ENCODE data around the gene DPYSL5. TPM values are rescaled to one million over a fixed set of nuclear protein-coding genes. Genes with fewer than 3 reads are reported as not detected.

The DPYSL5 gene
- total RNA-seq, 2 experiments from 2014 or later: not detected

- Histone ChIP-seq H3K9me3 (ENCODE audit: control insufficient read depth in 1 of 2, insufficient read depth in 1 of 2, low read length in 2 of 2) (no peaks in the 10 kb centered on the region), H3K4me3 (ENCODE audit: low read length) (no peak overlapping the region), H3K36me3 (ENCODE audit: insufficient read depth, low read length) (no peaks in the 10 kb centered on the region), H3K4me1 (ENCODE audit: insufficient read depth, low read length) (no peaks in the 10 kb centered on the region), H3K27ac (ENCODE audit: low read depth in 1 of 2, low read length in 2 of 2) (no peak overlapping the region), H3K27me3 (ENCODE audit: control insufficient read depth in 1 of 2, insufficient read depth in 2 of 2, low read length in 2 of 2) (peaks cover 8 to 18% of the 10 kb centered on the region in 2 experiments)
- no peaks in the 10 kb centered on the region for H3K4me1 Mint-ChIP-seq (ENCODE audit: low read depth)
- DNase-seq (peak in 1 of 14 experiments; percentile 7), ATAC-seq (ENCODE audit: poor library complexity) (peak; percentile 51)
- TF ChIP-seq CTCF (IDR thresholded peaks at IDR 0.05): no peak
- CTCF ChIA-PET: no interaction called here
- peaks cover 66% of the 10 kb centered on the region for H3K27me3 Mint-ChIP-seq
- POLR2A ChIA-PET: no interaction called here
- intact Hi-C loops (cut with DNase I, micrococcal nuclease): no loop called here
- H3K27ac Mint-ChIP-seq: no peak overlapping the region
- no peak overlapping the region for H3K4me3 Mint-ChIP-seq
- H3K36me3 Mint-ChIP-seq (ENCODE audit: low read depth): no peaks in the 10 kb centered on the region
- H3K9me3 Mint-ChIP-seq: no peaks in the 10 kb centered on the region
Observed at GRCh38 chr2:26838121-26838906, 9.6 kb upstream of the DPYSL5 start.

- intact Hi-C loops (cut with DNase I, micrococcal nuclease): loop anchor here in 1 of 2 experiments (10.0 kb wide), 1 partner anchor 444 kb away; the partner anchor contains the start of gene TRIM54
- Mint-ChIP-seq H3K27ac (no peak overlapping the region), H3K27me3 (peaks cover 79% of the 10 kb centered on the region), H3K4me1 (ENCODE audit: low read depth) (peaks cover 3% of the 10 kb centered on the region), H3K36me3 (ENCODE audit: low read depth) (no peaks in the 10 kb centered on the region), H3K4me3 (no peak overlapping the region), H3K9me3 (no peaks in the 10 kb centered on the region)
- ATAC-seq (ENCODE audit: poor library complexity) (no peak), DNase-seq (peak in 1 of 14 experiments; percentile 7)
- no peaks in the 10 kb centered on the region for H3K36me3 ChIP-seq (ENCODE audit: insufficient read depth, low read length)
- no peak overlapping the region for H3K27ac ChIP-seq (ENCODE audit: low read depth in 1 of 2, low read length in 2 of 2)
- ChIA-PET POLR2A (no interaction called here), CTCF (no interaction called here)
- H3K9me3 ChIP-seq (ENCODE audit: control insufficient read depth in 1 of 2, insufficient read depth in 1 of 2, low read length in 2 of 2): no peaks in the 10 kb centered on the region
- no peak overlapping the region for H3K4me3 ChIP-seq (ENCODE audit: low read length)
- H3K4me1 ChIP-seq (ENCODE audit: insufficient read depth, low read length): no peaks in the 10 kb centered on the region
- no peak for TF ChIP-seq CTCF (IDR thresholded peaks at IDR 0.05)
- H3K27me3 ChIP-seq (ENCODE audit: control insufficient read depth in 1 of 2, insufficient read depth in 2 of 2, low read length in 2 of 2): peaks cover 15 to 28% of the 10 kb centered on the region in 2 experiments
Observed at GRCh38 chr2:26840937-26841610, 6.9 kb upstream of the DPYSL5 start.

GRCh38 chr2:26843041-26843440 lies 4.9 kb upstream of the DPYSL5 start:
- no peak overlapping the region for H3K4me3 Mint-ChIP-seq
- peaks cover 15% of the 10 kb centered on the region for H3K4me1 ChIP-seq (ENCODE audit: insufficient read depth, low read length)
- H3K27me3 ChIP-seq (ENCODE audit: control insufficient read depth in 1 of 2, insufficient read depth in 2 of 2, low read length in 2 of 2): peaks cover 27 to 47% of the 10 kb centered on the region in 2 experiments
- H3K27ac ChIP-seq (ENCODE audit: low read depth in 1 of 2, low read length in 2 of 2): no peak overlapping the region
- intact Hi-C loops (cut with DNase I, micrococcal nuclease): loop anchor here in 1 of 2 experiments (10.0 kb wide), 1 partner anchor 442 kb away; the partner anchor contains the start of gene TRIM54
- no peak for DNase-seq
- H3K9me3 ChIP-seq (ENCODE audit: control insufficient read depth in 1 of 2, insufficient read depth in 1 of 2, low read length in 2 of 2): peaks cover 0 to 4% of the 10 kb centered on the region in 2 experiments
- H3K4me3 ChIP-seq (ENCODE audit: low read length): no peak overlapping the region
- POLR2A ChIA-PET: no interaction called here
- no peak for TF ChIP-seq CTCF (IDR thresholded peaks at IDR 0.05)
- no peak overlapping the region for H3K27ac Mint-ChIP-seq
- no peaks in the 10 kb centered on the region for H3K36me3 Mint-ChIP-seq (ENCODE audit: low read depth)
- H3K4me1 Mint-ChIP-seq (ENCODE audit: low read depth): peaks cover 14% of the 10 kb centered on the region
- H3K27me3 Mint-ChIP-seq: peaks cover 79% of the 10 kb centered on the region
- CTCF ChIA-PET: no interaction called here
- no peak for ATAC-seq (ENCODE audit: poor library complexity)
- H3K36me3 ChIP-seq (ENCODE audit: insufficient read depth, low read length): no peaks in the 10 kb centered on the region
- no peaks in the 10 kb centered on the region for H3K9me3 Mint-ChIP-seq
